Fibroblast of lung (primary cell): ENCODE measurements around the gene SIRPD. TPM values are rescaled to one million over a fixed set of nuclear protein-coding genes. Genes with fewer than 3 reads are reported as not detected.

Experiments used
- DNase-seq, 2 donors: peaks; one replicate each; pipeline versions ENCODE4 v3.0.0 to v3.0.0-alpha.2; 2010; ENCODE audit warnings: low read depth in 2 of 2
- H2AFZ ChIP-seq: 2 replicates; pipeline ENCODE4 v1.5.1; 2012; ENCODE audit warnings: low read length, control low read depth, inconsistent platforms
- H3K27ac ChIP-seq: 2 replicates; pipeline ENCODE4 v1.5.1; 2011; ENCODE audit warnings: low read length, control low read depth; ENCODE audit not compliant: insufficient read depth
- H3K27me3 ChIP-seq: 2 replicates; pipeline ENCODE4 v1.5.1; 2011; ENCODE audit warnings: mild to moderate bottlenecking, low read length; ENCODE audit not compliant: control insufficient read depth, insufficient read depth
- H3K36me3 ChIP-seq: 2 replicates; pipeline ENCODE4 v1.5.1; 2011; ENCODE audit warnings: low read length; ENCODE audit not compliant: control insufficient read depth, insufficient read depth
- H3K4me1 ChIP-seq: 2 replicates; pipeline ENCODE4 v1.5.1; 2011; ENCODE audit warnings: low read length; ENCODE audit not compliant: control insufficient read depth, insufficient read depth; ENCODE audit errors: extremely low read depth
- H3K4me2 ChIP-seq: 2 replicates; pipeline ENCODE4 v1.5.1; 2011; ENCODE audit warnings: low read length, control low read depth; ENCODE audit not compliant: insufficient read depth; ENCODE audit errors: extremely low read depth
- H3K4me3 ChIP-seq, 4 experiments: fragments of 200-600 bp in 1 of 4; sonication (generic) in 1 of 4; replicated peaks in 1 of 4; 2 replicates each; pipeline ENCODE4 v1.5.1; 2011 to 2016; ENCODE audit warnings: low read length in 4 of 4, low read depth in 3 of 4, mild to moderate bottlenecking in 3 of 4, control low read depth in 2 of 4, inconsistent platforms in 1 of 4, mixed read lengths in 1 of 4; ENCODE audit not compliant: insufficient read depth in 1 of 4; ENCODE audit errors: control extremely low read depth in 1 of 4
- H3K79me2 ChIP-seq: 2 replicates; pipeline ENCODE4 v1.5.1; 2012; ENCODE audit warnings: mild to moderate bottlenecking, low read length, inconsistent platforms; ENCODE audit not compliant: control insufficient read depth, insufficient read depth
- H3K9ac ChIP-seq: 2 replicates; pipeline ENCODE4 v1.5.1; 2011; ENCODE audit warnings: mild to moderate bottlenecking, low read length, control low read depth; ENCODE audit not compliant: insufficient read depth
- H3K9me3 ChIP-seq: 2 replicates; pipeline ENCODE4 v1.5.1; 2012; ENCODE audit warnings: low read depth, low read length; ENCODE audit not compliant: control insufficient read depth, insufficient read depth
- H4K20me1 ChIP-seq: 2 replicates; pipeline ENCODE4 v1.5.1; 2011; ENCODE audit warnings: low read length; ENCODE audit not compliant: control insufficient read depth, insufficient read depth; ENCODE audit errors: extremely low read depth
- CTCF ChIP-seq, 2 donors: IDR thresholded peaks in 1 of 2; conservative IDR thresholded peaks in 1 of 2; 1 replicate in 1 of 2; 2 replicates in 1 of 2; pipeline ENCODE4 v1.5.1; 2011 to 2012; ENCODE audit warnings: low read length in 2 of 2, control low read depth in 1 of 2, inconsistent platforms in 1 of 2, low read depth in 1 of 2, mild to moderate bottlenecking in 1 of 2
- EZH2 ChIP-seq: IDR thresholded peaks from 2 replicates; pipeline ENCODE4 v1.5.1; 2012; ENCODE audit warnings: low read length, control low read depth, mild to moderate bottlenecking; ENCODE audit errors: missing control alignments
- polyA plus RNA-seq, 2 donors: library from polyadenylated mRNA; depleted of rRNA in 1 of 2; stranded (reverse) in 1 of 2; unstranded in 1 of 2; fragments of >200 nt; gene quantifications; 2 replicates each; pipeline ENCODE4 v1.2.1, GENCODE V29; 2011 to 2012; ENCODE audit warnings: missing spikeins in 1 of 2
- total RNA-seq: library from RNA; depleted of rRNA; stranded (reverse); fragments of >200 nt; gene quantifications from 2 replicates; pipeline ENCODE4 v1.2.1, GENCODE V29; 2014

The SIRPD gene
- total and polyA plus RNA-seq, 2 donors (not counting 1 experiment from before 2014, with no cell fraction given) = not detected

DNA sequence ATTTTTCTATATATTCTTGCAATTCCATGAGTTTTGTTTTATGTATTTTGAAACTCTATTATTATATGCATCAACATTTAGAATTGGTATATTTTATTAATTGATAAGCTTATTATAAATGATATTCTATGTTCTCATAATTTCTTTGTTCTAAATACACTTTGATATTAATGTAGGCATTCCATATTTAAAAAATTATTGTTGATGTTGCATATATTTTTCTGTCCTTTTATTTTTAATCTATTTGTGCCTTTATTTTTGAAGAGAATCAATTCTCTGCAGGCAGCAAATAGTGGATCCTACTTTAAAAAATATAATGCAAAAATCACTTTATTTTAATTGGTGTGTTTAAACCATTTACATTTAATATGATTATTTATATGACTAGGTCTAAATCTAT lies 29.6 kb downstream of the SIRPD start:
- no peak overlapping the region for H3K4me2 ChIP-seq
- H3K4me1 ChIP-seq = no peaks in the 10 kb centered on the region
- H3K27ac ChIP-seq = no peak overlapping the region
- H3K36me3 ChIP-seq = no peaks in the 10 kb centered on the region
- TF ChIP-seq EZH2 = no peak
- TF ChIP-seq CTCF (conservative IDR thresholded peaks at IDR 0.05 in 1 of 2, IDR thresholded peaks at IDR 0.05 in 1 of 2; ENCODE audit: low read depth in 1 of 2, low read length in 2 of 2) = no peak
- H3K9me3 ChIP-seq = no peaks in the 10 kb centered on the region
- no peak overlapping the region for H3K9ac ChIP-seq
- H4K20me1 ChIP-seq = no peaks in the 10 kb centered on the region
- DNase-seq = no peak
- H3K4me3 ChIP-seq = no peak overlapping the region
- H3K79me2 ChIP-seq = no peaks in the 10 kb centered on the region
- H2AFZ ChIP-seq = no peak overlapping the region
- H3K27me3 ChIP-seq = no peaks in the 10 kb centered on the region

DNA sequence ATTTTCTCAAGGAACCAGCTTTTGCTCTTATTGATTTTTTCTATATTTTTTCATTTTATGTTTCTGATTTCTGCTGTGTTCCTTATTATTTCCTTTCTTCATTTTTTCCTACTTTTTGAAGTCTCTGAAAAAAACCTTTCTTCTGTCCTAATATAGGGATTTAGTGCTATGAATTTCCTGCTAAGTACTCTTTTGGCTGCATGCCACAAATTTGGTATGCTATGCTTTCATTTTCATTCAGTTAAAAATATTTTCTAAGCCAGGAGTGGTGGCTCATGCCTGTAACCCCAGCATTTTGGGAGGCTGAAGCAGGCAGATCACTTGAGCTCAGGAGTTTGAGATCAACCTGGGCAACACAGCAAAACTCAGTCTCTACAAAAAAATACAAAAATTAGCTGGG lies 30.6 kb downstream of the SIRPD start:
- Histone ChIP-seq H3K4me2 (no peak overlapping the region), H4K20me1 (no peaks in the 10 kb centered on the region), H3K4me3 (no peak overlapping the region), H3K27me3 (no peaks in the 10 kb centered on the region), H3K9ac (no peak overlapping the region), H3K36me3 (no peaks in the 10 kb centered on the region), H2AFZ (no peak overlapping the region), H3K9me3 (no peaks in the 10 kb centered on the region), H3K27ac (no peak overlapping the region), H3K79me2 (no peaks in the 10 kb centered on the region), H3K4me1 (no peaks in the 10 kb centered on the region)
- TF ChIP-seq CTCF (conservative IDR thresholded peaks at IDR 0.05 in 1 of 2, IDR thresholded peaks at IDR 0.05 in 1 of 2; ENCODE audit: low read depth in 1 of 2, low read length in 2 of 2) (no peak), EZH2 (no peak)
- peak in 1 of 2 donors; percentile 19 for DNase-seq

- Histone ChIP-seq H3K9ac (no peak overlapping the region), H3K36me3 (no peaks in the 10 kb centered on the region), H4K20me1 (no peaks in the 10 kb centered on the region), H3K4me3 (no peak overlapping the region), H3K4me2 (no peak overlapping the region), H3K4me1 (no peaks in the 10 kb centered on the region), H3K27me3 (no peaks in the 10 kb centered on the region), H2AFZ (no peak overlapping the region), H3K79me2 (no peaks in the 10 kb centered on the region), H3K9me3 (no peaks in the 10 kb centered on the region), H3K27ac (no peak overlapping the region)
- DNase-seq = no peak
- TF ChIP-seq CTCF (conservative IDR thresholded peaks at IDR 0.05 in 1 of 2, IDR thresholded peaks at IDR 0.05 in 1 of 2; ENCODE audit: low read depth in 1 of 2, low read length in 2 of 2) (no peak), EZH2 (no peak)
These were observed 31.2 kb downstream of the SIRPD start for GRCh38 chr20:1526310-1526709.
